ENCODE data around the gene GAST. TPM values are rescaled to one million over a fixed set of nuclear protein-coding genes. Genes with fewer than 3 reads are reported as not detected.

The GAST gene
- total RNA-seq, 1 donor from 2014 or later, result not detected

DNA sequence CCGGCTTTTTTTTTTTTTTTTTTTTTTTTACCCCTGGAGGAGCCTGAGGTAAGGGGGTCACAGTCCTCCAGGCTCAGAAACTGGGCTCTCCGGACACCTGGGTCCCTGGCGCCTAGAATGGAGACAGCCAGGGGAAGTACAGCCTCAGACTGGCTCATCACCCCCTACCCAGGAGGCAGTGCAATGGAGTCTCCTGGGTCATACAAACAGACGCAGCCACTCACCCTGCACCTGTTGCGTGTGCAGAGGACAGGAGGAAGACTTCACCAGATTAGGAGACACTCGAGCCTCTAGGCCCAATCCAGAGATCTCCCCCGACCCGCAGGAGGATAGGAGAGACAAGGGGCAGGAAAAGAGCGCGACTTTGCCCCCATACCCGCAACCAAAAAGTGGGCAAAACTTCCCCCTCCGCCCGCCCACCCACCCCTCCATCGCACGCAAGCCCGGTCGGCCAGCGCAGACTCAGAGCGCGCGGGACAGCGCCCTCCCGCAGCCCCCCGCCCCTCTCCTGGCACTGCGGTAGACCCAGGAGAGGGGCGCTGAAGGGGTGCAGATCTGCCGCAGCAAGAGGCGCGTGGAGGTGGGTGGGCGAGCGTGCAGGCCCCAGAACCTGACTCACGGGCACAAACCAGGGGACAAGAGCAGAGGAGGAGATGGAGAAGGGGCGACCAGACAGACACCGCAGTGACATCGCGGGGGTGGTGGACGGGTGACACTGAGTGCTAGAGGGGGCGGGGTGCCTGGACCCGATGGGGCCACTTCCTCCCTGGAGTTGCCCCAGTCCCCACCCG lies 21.4 kb downstream of the GAST start:
- Histone ChIP-seq H3K4me3 (peak overlapping the region; percentile 53), H3K9me3 (no peaks in the 10 kb centered on the region), H3K4me1 (peaks cover 18% of the 10 kb centered on the region), H3K27ac (no peak overlapping the region), H3K27me3 (ENCODE audit: low read depth) (peaks cover 63% of the 10 kb centered on the region), H3K36me3 (no peaks in the 10 kb centered on the region)
- TF ChIP-seq CTCF (IDR thresholded peaks at IDR 0.05), result no peak
- no peak for DNase-seq
- ATAC-seq, result no peak
- intact Hi-C loops (cut with DNase I), result loop anchor here (10.0 kb wide), 1 partner anchor 61 kb away; no protein-coding TSS in a partner anchor

DNA sequence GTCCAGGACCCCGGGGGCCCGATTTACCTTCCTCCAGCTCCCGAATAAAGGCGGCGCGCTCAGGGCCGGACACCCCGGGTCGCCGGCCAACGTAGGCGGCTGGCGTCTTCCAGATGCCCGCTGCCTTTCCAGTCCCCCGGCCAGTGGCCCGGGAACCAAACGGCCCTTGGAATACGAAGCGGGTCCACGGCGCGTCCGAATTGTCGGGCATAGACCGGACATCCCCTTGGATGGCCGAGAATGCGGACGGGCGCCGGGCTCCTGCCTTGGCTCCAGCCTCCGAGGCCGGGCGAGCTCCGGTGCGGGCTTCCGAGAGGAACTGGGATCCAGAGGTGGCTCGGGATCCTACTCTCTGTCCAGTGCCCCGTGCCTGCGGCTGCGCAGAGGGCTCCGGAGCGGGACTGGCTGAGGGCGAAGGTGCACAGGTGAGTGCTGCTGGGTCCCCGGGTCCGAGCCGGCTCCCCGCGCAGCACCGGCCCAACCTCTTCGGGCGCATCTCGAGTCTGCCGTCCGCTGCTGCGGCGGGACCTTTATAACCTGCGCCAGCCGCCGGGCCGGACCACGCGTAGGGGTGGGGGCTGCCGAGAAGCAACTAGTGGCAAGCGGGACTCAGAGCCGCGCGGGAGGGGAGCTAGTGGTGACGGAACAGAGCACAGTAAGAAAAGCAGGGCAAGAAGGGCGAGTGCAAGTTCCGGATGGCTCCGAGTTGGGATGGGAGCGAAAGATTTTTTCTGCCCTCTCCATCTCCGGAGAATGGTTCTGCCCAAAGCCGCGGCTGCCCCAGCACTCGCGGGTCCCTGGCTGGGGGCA lies 22.2 kb downstream of the GAST start, which contains the start of gene HAP1:
Gene HAP1 (minus strand): TSS at position 505 of the 810 bp plus-strand sequence. CDS start 9 bp downstream, at position 496.
- Histone ChIP-seq H3K4me3 (peak within 1 kb of the TSS; percentile 53), H3K27me3 (ENCODE audit: low read depth) (peaks cover 63% of the 10 kb centered on the region)
- ATAC-seq, result peak; percentile 24 to 26

GRCh38 chr17:41734949-41735313 lies 22.8 kb downstream of the GAST start:
- Histone ChIP-seq H3K4me1 (peaks cover 18% of the 10 kb centered on the region), H3K9me3 (no peaks in the 10 kb centered on the region), H3K27ac (no peak overlapping the region), H3K27me3 (ENCODE audit: low read depth) (peaks cover 63% of the 10 kb centered on the region), H3K4me3 (peak overlapping the region; percentile 53), H3K36me3 (no peaks in the 10 kb centered on the region)
- no peak for TF ChIP-seq CTCF (IDR thresholded peaks at IDR 0.05)
- intact Hi-C loops (cut with DNase I), result loop anchor here (10.0 kb wide), 1 partner anchor 60 kb away; no protein-coding TSS in a partner anchor
- ATAC-seq (peak in 1 of 2 donors; percentile 3), DNase-seq (no peak)

More for the DNA sequence above, 22.2 kb downstream of the GAST start, which contains the start of gene HAP1:
- no peak within 1 kb of the TSS for H3K27ac ChIP-seq
- TF ChIP-seq CTCF (IDR thresholded peaks at IDR 0.05), result no peak
- H3K9me3 ChIP-seq, result no peaks in the 10 kb centered on the region
- intact Hi-C loops (cut with DNase I), result loop anchor here (10.0 kb wide), 1 partner anchor 60 kb away; no protein-coding TSS in a partner anchor
- peaks cover 18% of the 10 kb centered on the region for H3K4me1 ChIP-seq
- H3K36me3 ChIP-seq, result no peaks in the 10 kb centered on the region
- no peak for DNase-seq

DNA sequence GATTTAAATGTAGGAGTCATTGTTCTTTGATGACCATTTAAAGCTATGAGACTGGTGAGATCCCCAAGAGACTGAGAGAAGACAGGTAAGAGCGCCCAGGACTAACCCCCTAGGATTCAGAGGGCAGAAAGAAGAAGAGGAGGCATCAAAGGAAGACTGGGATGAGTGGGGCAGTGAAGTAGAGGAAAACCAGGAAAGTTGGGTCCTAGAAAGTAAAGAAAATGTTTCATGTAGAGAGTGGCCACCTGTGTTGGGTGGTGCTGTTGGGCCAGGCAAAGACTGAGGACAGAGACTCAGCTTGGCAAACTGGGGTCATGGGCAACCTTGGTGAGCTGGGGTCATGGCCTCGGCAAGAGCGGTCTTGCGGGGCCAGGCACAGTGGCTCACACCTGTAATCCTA lies 23.6 kb downstream of the GAST start:
- ATAC-seq, result no peak
- Histone ChIP-seq H3K9me3 (no peaks in the 10 kb centered on the region), H3K27me3 (ENCODE audit: low read depth) (peaks cover 63% of the 10 kb centered on the region), H3K4me1 (peaks cover 18% of the 10 kb centered on the region), H3K27ac (no peak overlapping the region), H3K36me3 (no peaks in the 10 kb centered on the region), H3K4me3 (no peak overlapping the region)
- intact Hi-C loops (cut with DNase I), result loop anchor here (10.0 kb wide), 1 partner anchor 59 kb away; no protein-coding TSS in a partner anchor
- DNase-seq, result no peak
- no peak for TF ChIP-seq CTCF (IDR thresholded peaks at IDR 0.05)

GRCh38 chr17:41736983-41737679 lies 25.0 kb downstream of the GAST start:
- Histone ChIP-seq H3K4me1 (peaks cover 18% of the 10 kb centered on the region), H3K27me3 (ENCODE audit: low read depth) (peaks cover 57% of the 10 kb centered on the region), H3K27ac (no peak overlapping the region), H3K4me3 (no peak overlapping the region), H3K36me3 (no peaks in the 10 kb centered on the region), H3K9me3 (no peaks in the 10 kb centered on the region)
- no peak for ATAC-seq
- DNase-seq, result no peak
- intact Hi-C loops (cut with DNase I), result loop anchor here (10.0 kb wide), 1 partner anchor 58 kb away; no protein-coding TSS in a partner anchor
- no peak for TF ChIP-seq CTCF (IDR thresholded peaks at IDR 0.05)

Data from lower lobe of right lung (tissue), 2 donors.